GM03348 (cell line): ENCODE results near the gene PPP1CB.
A peak's percentile ranks its signal among the peaks of the same experiment; 100 is the strongest.
"Not testable (repeated sequence)": the region's sequence is repeated elsewhere in the genome, so short reads cannot be mapped to it uniquely, and the experiment has no call there.

Experiments used
- DNase-seq: peaks from one replicate; pipeline ENCODE4 v3.0.0; 2012; ENCODE audit warnings: low spot score

The PPP1CB gene

DNA sequence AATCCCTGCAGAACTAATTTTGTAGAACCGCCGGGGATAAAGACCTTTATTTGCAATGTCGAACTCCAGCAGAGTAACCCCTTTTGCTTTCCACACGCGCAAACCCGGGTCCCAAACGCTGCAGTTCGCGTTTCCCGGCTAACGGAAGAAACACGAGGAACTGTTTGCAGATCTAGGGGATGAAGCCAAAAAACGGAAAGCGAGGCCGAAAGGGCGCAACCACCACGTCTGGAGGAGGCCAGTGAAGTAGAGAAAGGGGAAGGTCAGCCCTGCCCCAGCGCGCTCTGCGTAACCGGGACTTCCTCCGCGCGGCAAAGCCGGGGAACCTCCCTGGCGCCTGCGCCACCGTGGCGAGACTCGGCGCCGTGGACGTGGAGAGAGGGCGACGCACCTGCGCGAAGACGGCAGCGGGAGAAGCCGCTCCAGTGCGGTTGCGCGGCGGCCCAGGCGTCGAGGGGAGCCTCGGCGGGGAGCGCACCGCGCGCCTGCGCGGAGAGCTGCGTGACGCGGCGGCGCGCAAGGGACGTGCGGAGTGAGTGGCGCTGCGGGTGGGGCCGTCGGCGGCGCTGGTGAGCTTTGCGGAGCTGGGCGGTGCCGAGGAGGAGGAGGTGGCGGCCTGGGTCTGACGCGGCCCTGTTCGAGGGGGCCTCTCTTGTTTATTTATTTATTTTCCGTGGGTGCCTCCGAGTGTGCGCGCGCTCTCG lies at the start of gene PPP1CB:
PPP1CB (plus strand) TSS at position 579 of the 704 bp plus-strand sequence. CDS start 295 bp downstream, outside the sequence.
- peak; percentile 99 for DNase-seq

DNA sequence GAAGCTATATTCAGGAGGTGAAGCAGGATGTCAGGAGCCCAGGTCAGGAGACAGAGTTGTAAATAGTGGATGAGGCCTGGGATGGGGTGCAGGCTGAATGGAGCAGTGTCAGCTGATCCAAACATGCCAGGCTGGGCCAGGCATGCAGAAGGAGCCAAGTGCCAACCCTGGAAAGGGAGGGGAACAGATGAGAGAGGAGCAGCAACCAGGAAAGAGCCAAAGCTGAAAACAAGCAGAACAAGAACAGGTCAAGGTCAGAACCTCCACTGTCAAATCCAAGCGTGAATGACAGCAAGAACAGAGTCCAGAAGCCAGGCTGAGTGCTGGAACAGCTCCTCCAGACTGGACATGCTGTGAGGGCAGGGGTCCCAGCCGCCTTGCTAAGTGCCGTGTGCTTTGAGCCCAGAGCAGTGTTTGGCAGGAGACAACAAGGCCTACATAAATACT lies 49.2 kb upstream of the PPP1CB start:
- no peak for DNase-seq

DNA sequence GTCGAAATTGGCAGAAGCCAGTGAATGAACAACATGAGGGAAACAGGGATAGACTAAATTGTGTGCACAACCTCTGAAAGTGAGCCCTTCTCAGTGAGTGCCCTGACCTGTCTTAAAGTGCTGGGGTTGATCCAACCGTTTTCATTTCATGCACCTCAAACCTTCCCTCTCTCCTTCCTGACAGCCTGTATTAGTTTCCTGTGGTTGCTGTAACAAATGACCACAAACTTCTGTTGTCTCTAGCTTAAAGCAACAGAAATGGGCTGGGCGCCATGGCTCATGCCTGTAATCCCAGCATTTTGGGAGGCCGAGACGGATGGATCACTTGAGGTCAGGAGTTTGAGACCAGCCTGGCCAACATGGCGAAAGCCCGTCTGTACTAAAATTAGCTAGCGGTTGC lies 48.8 kb upstream of the PPP1CB start:
- no peak for DNase-seq

DNA sequence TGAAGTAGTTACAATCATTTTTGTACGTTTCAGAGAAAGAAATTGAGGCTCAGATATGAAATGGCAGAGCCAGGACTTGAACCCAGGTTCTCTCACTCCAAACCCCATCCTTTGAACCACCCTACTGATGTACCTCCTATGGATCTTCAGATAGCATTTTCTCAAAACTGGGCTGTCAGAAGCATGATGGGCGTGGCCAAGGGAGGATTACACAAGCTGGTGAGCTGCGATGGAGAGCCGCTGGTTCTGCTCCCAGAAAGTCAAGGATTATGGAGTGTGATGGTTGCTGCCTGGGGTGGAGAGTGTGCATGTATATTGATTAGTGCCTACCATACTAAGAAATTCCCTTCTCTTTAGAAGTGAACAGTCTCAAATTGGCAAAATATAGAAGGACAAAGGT lies 47.0 kb upstream of the PPP1CB start:
- DNase-seq = no peak

DNA sequence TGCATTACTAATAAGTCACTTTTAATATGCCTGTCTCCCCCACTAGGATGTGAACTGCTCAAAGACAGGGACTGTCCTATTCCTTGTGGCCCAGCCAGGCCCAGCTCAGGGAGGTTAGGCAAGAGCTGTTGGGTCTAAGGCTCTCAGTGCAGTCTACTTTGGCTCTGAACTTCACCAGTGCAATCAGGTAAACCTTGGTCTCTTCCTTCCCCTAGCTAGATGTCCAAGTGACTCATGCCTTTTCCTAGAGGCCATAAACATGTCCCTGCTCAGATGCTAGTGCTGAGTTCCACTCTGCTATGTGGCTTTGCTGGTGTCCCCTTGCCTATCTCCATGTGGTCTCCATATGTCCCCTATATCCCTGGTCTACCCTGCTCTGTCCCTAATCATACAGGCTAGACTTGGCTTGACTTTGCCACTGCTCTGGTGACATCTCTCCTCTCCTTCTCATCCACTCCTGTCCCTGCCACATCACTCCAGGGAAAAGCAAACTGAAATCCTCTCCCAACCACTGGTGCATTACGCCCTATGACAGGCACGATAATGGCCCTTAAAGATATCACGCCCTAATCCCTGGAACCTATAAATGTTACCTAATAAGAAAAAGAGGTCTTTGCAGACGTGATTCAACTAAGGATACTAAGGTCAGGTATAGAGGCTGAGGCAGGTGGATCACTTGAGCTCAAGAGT lies 45.7 kb upstream of the PPP1CB start:
- no peak for DNase-seq

DNA sequence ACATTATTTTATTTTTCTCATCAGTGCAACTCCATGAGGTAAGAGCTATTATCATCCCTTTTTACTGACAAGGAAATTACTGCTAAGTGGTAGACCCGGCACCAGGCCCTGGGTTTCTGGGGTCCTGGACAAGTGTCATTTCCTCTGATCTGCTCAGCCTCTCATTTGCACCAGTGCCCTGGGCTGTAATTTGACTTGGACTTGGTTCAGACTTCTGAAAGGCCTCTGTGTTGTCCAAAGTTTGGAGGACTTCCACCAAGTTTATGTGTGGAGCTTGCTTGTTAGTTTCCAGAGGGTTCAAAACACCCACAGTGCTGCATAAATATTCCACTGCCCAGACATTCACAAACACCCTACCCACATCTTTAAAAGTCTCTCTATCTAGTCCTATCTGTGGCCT lies 44.0 kb upstream of the PPP1CB start:
- no peak for DNase-seq

DNA sequence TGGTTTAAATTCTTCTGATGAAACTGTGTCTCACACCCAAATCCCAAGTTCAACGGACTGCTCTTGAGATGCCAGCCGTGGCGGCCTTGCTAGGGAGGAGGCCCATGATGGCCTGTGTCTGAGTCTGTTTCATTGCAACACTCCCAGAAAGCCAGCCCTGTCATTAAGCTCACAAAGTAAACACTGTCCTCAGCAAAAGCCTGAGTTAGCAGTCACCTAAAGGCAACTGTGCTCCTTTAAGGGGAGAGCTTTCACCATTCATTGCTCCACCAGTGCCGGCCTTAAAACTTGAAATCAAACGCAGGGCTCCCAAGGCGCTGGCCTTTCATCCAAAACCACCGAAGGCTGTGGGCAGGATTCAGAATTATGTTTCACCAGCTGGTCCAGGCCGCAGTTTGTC lies 42.5 kb upstream of the PPP1CB start:
- no peak for DNase-seq

DNA sequence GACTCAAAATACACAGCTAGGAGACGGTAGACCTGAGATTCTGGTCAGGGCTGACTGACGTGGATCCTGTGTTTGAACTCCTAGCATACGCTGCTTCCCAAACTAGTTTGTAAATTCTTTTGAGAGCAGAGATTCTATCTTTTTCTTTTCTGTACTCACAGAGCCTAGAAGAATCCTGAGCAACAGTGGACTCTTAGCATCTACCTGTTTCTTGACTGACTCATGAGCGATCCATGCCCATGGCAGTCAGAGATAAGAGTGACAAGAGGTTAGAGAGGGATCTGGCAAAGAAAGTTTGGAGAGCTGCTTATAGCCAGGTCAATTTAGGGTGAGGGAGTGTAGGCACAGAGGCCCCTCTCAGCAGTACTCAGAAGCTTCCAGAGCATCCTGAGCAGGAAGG lies 41.1 kb upstream of the PPP1CB start:
- no peak for DNase-seq

DNA sequence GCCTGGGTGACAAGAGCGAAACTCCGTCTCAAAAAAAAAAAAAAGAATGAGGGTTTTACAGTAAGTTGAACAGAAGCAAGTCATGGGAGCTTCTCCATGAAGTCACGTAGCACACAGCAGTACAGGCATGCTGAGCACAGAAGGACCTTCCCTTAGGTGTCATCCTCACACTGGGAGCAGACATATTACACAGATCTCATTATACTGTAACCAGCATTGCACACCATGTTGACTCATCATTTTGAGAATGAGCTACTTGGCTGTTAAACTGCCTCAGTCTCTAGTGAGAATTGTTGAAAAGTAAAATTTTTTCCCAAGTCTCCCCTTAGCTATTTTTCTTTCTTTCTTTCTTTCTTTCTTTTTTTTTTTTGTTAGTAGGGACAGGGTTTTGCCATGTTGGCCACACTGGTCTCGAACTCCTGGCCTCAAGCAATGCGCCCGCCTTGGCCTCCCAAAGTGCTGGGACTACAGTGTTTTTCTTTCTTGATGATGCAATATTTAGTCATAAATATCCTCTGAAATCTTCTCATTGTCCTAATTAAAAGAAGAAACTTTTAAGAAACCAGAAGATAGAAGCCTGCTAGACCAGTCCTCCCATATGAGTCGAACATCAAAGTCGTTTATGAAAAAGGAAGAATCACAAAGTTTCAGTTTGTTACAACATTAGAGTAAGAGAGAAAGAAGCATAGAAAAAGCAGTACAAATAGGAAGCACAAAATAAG lies 37.9 kb upstream of the PPP1CB start:
- peak; percentile 50 for DNase-seq

DNA sequence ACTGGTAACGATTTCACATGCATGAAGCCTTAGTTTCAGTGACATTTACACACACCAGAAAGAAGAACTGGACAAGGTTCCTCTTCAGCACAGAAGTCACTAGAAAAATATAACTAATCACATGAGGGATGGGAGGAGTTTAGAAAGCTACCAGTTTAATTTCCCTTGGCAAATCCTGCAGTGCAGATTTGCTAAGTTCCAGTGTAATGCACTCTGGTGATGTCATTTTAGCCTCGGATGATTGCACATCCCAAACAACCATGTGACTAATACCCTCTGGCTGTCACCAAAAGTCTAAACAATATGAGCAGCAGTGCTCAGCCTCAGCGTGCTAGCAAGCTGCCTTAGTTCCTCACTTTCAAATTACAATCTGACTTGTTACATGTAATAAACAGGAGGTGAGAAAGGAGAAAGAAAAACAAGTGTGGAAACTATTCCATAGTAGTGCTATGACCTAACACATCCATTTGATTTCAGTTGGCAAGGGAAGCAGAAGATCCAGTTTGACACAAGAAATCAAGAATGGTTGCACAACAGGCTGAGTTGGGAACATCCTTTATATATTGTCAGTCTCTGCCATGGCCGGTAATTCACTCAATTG lies 35.3 kb upstream of the PPP1CB start:
- DNase-seq = peak; percentile 84

DNA sequence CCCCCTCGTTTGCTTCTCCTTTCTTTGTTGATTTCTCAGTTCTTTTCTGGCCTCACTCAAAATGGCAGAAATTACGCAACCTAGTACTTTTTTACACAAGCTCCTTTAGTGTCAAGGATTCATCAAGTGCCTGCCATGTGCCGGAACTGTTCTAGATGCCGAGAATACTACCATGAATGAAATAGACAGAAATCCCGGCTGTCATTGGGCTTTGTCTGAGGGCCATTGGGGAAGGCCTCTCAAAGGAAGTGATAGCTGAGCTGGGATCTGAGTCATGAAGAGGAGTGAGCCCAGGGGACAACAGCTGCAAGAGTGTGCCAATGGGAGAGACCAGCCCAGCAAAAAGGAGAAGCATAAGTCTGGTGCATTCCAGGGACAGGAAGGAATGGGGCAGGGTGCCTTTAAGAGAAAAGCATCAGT lies 34.3 kb upstream of the PPP1CB start:
- DNase-seq = peak; percentile 60

DNA sequence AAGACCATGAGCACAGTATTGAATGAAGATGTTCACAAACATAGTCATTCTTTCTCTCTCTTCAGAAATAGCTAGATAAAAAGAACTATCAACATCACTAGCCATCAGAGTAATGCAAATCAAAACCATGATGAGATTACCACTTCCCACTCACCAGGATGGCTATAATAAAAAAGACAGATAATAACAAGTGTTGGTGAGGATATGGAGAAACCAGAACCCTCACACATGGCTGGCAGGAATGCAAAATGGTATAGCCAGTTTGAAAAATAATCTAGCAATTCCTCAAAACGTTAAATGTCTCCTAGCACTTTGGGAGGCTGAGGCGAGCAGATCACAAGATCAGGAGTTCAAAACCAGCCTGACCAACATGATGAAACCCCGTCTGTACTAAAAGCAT lies 31.3 kb upstream of the PPP1CB start:
- no peak for DNase-seq

DNA sequence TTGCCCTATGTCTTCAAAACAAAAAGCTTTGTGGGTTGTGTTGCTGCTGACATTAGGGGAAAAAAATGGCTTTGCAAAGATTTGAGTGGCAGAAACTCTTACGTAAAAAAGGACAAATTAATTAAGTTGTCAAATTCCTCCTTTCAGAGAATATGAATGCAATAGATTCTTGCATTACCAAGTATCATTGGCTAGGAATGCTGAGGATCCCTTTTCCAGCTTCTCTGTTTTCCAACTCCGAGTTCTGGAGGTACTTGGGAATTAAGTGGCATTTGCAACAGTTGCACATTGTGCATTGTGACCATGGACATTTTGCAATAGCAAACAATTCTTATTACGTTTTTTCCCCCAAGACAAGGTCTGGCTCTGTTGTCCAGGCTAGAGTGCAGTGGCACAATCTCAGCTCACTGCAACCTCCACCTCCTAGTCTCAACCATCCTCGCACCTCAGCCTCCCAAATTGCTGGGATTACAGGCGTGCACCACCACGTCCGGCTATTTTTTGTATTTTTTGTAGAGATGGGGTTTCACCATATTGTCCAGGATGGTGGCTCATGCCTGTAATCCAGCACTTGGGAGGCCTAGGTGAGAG lies 29.9 kb upstream of the PPP1CB start:
- DNase-seq = no peak

DNA sequence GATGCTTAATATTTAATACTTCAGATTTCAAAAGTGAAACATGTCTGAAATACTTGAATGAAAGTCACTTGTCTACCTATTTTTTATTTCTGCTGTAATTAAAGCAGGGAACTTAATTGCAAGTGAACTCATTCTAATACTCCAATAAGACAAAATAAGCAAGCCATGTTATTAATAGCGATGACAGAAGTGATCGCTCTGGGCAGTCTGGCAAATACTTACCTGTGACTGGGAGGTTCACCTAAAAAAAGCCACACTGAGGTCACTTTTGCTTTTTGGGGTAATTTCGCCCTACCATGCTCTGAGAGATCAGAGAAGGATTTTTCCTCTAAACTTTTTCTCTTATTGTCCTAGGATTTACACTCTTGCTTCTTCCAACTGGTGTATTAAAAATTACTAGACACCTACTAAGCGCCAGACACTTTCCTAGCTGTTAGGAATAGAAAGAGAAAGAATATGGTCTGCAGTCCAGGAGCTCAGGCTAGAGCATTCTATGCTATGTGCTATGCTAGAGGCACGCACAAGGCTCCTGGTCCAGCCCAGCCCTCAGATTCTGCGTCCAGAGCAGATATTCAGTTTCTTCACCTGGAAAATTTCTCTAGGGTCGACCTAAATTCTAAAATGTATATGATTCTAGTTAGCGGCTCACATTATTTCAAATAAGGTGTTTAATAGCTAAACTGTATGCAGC lies 26.5 kb upstream of the PPP1CB start:
- no peak for DNase-seq

DNA sequence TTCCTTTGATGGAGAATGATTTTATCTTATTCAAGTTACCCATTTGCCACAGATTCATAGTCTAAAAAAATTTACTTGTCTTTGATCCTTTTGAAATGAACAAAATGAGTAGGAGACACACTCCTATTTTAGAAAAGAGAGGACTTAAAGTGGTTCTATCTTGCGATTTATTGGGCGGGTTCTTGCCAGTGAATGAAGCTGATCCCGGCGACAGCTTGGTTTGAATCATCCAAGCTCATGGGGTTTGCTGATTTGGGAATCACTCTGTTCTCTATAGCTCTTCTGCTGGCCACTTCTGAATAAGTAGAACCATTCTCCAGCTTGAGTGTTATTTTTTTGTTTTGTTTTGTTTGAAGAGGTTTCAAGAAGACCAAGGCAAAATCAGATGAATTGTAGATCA lies 25.5 kb upstream of the PPP1CB start:
- DNase-seq = no peak

DNA sequence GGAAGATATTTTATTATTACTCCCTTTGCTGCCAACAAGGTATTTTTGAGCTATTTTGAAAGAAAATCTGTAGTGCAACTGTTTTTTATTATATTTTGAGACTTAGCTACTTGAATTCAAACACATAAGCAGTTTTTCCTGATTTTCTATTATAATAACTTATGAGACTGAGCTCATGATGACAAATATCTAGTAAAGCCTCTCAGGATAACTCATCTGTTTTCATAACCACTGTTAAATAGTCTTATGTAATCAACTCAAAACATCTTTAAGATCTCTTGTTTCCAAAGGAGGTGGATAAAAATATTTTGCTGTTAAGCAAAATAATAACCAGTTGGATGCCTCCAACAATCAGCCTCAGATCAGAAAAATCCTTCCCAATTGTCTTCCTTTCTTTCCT lies 21.9 kb upstream of the PPP1CB start:
- peak; percentile 46 for DNase-seq

DNA sequence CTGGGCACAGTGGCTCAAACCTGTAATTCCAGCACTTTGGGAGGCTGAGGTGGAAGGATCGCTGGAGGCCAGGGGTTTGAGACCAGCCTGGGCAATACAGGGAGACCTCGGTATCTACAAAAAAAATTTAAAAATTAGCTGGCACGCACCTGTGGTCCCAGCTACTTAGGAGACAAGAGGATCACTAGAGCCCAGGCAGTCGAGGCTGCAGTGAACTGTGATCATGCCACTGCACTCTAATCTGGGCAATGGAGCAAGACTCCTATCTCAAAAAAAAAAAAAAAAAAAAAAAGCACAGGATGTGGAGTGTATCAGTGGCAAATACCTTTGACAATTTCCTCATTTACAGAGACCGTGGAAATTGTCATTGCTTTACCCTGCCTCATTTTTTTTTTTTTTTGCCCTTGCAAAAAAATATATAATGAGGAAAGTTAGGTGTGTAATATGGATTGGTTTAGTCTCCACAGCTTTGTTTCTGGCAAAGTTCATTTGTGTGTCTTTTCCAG lies 20.9 kb upstream of the PPP1CB start:
- DNase-seq = no peak

DNA sequence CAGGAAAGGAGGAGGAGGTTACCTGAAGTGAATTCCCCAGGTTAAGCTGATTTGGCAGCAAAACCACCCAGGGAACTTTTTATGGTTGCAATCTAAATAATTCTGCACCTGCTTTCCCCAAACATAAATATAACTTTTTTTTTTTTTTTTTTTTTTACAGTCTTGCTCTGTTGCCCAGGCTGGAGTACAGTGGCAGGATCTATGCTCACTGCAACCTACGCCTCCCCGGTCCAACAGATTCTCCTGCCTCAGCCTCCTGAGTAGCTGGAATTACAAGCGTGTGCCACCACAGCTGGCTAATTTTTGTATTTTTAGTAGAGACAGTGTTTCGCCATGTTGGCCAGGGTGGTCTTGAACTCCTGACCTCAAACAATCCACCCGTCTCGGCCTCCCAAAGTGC lies 16.1 kb upstream of the PPP1CB start:
- no peak for DNase-seq

DNA sequence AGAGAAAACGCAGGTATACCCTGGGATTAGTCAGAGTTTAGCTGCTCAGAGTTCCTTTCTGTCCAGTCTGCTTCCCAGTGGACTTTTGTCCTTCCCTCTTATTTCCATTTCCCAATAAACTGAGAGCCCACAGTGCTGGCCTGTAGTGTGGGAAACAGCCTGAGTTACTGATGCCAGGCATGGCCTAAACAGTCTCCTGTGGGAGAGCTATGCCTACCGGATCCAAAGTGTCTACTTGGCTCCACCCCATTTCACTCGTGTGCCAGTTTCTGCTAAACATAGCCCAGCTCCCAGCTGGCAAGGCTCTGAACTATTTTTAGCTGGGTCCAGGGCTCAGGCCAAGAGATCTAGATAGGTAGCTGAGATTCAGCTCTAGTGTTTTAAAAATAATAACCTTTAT lies 15.6 kb upstream of the PPP1CB start:
- DNase-seq = peak; percentile 34

DNA sequence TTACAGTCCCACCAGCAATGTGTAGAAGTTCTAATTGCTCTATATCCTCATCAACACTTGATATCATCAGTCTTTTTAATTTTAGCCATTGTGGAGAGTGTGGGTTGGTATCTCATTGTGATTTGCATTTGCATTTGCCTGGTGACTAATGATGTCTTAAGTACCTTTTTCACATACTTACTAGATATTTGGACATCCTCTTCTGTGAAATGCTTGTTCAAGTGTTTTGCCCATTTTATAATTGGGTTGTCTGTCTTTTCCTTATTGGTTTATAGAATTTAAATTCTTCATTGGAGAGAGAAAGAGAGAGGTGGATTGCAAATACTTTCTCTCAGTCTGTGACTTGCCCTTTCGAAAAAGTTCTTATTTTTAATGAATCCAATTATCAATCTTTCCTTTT lies 14.0 kb upstream of the PPP1CB start:
- no peak for DNase-seq

DNA sequence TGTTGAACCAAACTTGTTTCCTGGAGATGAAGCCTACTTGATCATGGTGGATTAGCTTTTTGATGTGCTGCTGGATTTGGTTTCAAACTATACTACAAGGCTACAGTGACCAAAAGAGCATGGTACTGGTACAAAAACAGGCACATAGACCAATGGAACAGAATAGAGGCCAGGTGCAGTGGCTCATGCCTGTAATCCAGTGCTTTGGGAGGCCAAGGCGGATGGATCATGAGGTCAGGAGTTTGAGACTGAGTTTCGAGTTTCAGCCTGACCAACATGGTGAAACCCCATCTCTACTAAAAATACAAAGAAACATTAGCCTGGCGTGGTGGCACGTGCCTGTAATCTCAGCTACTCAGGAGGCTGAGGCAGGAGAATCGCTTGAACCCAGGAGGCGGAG lies 9.0 kb upstream of the PPP1CB start:
- not testable (repeated sequence) for DNase-seq

DNA sequence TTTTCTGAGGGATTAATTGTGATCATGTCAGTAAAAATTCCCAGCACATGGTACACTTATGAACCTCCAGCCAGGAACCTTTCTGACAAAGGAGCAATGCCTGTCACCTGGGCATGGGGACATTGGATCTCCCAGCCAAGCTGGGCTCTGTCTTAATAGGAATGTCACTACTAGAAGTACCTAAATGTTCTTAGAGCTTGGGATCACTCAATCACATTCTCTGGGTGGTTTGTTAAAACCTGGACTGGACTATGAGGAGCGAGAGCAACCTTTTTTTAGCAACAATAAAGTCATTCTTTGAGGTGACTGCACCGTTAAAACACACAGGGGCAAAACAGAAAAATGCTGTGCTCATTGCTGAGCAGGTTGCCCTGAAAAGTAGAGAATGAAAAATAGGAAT lies 6.4 kb upstream of the PPP1CB start:
- DNase-seq = no peak
